Tibial nerve (tissue), 4 donors: Measurements from ENCODE around the gene PERM1.
"Not testable (repeated sequence)": the region's sequence is repeated elsewhere in the genome, so short reads cannot be mapped to it uniquely, and the experiment has no call there.

Experiments used
- EP300 ChIP-seq, 2 donors: sonication (generic); formaldehyde crosslinking; IDR thresholded peaks; one replicate each; pipeline ENCODE4 v1.6.1; 2017; ENCODE audit warnings: antibody characterized with exemption in 2 of 2, mild to moderate bottlenecking in 1 of 2
- POLR2A ChIP-seq, 2 donors: fragments of 450-650 bp; IDR thresholded peaks; one replicate each; pipeline ENCODE4 v1.6.1; 2017; ENCODE audit warnings: antibody characterized with exemption in 2 of 2, mild to moderate bottlenecking in 2 of 2, moderate library complexity in 2 of 2
- TF ChIP-seq, protein P1 (sequence below), 5 experiments: fragments of 200-600 bp in 3 of 5; fragments of 450-650 bp in 2 of 5; sonication (generic) in 3 of 5; IDR thresholded peaks; one replicate each; pipeline ENCODE4 v1.5.1; 2016 to 2019; ENCODE audit warnings: antibody characterized with exemption in 5 of 5, mild to moderate bottlenecking in 3 of 5, moderate library complexity in 2 of 5

DNA sequence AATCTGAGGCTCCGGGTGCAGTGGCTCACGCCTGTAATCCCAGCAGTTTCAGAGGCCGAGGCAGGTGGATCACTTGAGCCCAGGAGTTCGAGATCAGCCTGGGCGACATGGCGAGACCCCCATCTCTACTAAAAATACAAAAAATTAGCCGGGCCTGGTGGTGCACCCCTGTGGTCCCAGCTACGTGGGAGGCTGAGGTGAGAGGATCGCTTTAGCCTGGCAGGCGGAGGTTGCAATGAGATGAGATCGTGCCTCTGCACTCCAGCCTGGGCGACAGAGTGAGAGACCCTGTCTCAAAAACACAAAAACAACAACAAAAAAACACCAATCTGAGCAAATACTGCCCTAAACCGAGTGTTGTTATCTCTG is 30.8 kb upstream of the PERM1 start:
- TF ChIP-seq, protein P1, sequence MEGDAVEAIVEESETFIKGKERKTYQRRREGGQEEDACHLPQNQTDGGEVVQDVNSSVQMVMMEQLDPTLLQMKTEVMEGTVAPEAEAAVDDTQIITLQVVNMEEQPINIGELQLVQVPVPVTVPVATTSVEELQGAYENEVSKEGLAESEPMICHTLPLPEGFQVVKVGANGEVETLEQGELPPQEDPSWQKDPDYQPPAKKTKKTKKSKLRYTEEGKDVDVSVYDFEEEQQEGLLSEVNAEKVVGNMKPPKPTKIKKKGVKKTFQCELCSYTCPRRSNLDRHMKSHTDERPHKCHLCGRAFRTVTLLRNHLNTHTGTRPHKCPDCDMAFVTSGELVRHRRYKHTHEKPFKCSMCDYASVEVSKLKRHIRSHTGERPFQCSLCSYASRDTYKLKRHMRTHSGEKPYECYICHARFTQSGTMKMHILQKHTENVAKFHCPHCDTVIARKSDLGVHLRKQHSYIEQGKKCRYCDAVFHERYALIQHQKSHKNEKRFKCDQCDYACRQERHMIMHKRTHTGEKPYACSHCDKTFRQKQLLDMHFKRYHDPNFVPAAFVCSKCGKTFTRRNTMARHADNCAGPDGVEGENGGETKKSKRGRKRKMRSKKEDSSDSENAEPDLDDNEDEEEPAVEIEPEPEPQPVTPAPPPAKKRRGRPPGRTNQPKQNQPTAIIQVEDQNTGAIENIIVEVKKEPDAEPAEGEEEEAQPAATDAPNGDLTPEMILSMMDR (IDR thresholded peaks at IDR 0.05) = not testable (repeated sequence)
- not testable (repeated sequence) for TF ChIP-seq POLR2A, EP300 (IDR thresholded peaks at IDR 0.05)
